Cortex of kidney (tissue), 1 donor: ENCODE results near the gene USP7.
"Not testable (repeated sequence)": the region's sequence is repeated elsewhere in the genome, so short reads cannot be mapped to it uniquely, and the experiment has no call there.

Source experiments
- DNase-seq: peaks from one replicate; lab custom pipeline; 2025; lab: John Stamatoyannopoulos, UW

The USP7 gene

GRCh38 chr16:8843296-8843695 lies 120.4 kb downstream of the USP7 start:
- DNase-seq: not testable (repeated sequence)
